SK-N-SH treated with all-trans-retinoic acid at 6 μM for 48 hours (cell line): ENCODE measurements around the gene KCTD17.

Experiments
- ARNTL ChIP-seq: fragments of 450-650 bp; formaldehyde crosslinking; IDR thresholded peaks from 2 replicates; pipeline ENCODE4 v1.5.0; 2020; ENCODE audit warnings: low read depth, mild to moderate bottlenecking, moderate library complexity, borderline replicate concordance
- BACH2 ChIP-seq: fragments of 250-450 bp; sonication (Bioruptor Pico); IDR thresholded peaks from 2 replicates; pipeline ENCODE4 v1.9.0; 2021; ENCODE audit warnings: mild to moderate bottlenecking, borderline replicate concordance
- CSDC2 ChIP-seq: fragments of 250-450 bp; sonication (Bioruptor Pico); IDR thresholded peaks from 2 replicates; pipeline ENCODE4 v1.5.0; 2020; ENCODE audit warnings: mild to moderate bottlenecking, moderate library complexity
- ESRRG ChIP-seq: fragments of 250-450 bp; sonication (Bioruptor Pico); IDR thresholded peaks from 2 replicates; pipeline ENCODE4 v1.6.1; 2021; ENCODE audit warnings: mild to moderate bottlenecking
- GLIS3 ChIP-seq: fragments of 250-450 bp; sonication (Bioruptor Pico); IDR thresholded peaks from 2 replicates; pipeline ENCODE4 v1.5.0; 2020; ENCODE audit warnings: mild to moderate bottlenecking, moderate library complexity
- PPARA ChIP-seq: fragments of 250-450 bp; sonication (Bioruptor Pico); IDR thresholded peaks from 2 replicates; pipeline ENCODE4 v1.5.0; 2020; ENCODE audit warnings: mild to moderate bottlenecking, borderline replicate concordance
- RARB ChIP-seq: fragments of 250-450 bp; sonication (Bioruptor Pico); IDR thresholded peaks from 2 replicates; pipeline ENCODE4 v1.8.0; 2021; ENCODE audit warnings: mild to moderate bottlenecking, moderate library complexity
- SNAI2 ChIP-seq: fragments of 250-450 bp; sonication (Bioruptor Pico); IDR thresholded peaks from 2 replicates; pipeline ENCODE4 v1.5.0; 2020; ENCODE audit warnings: mild to moderate bottlenecking, moderate library complexity
- TOX ChIP-seq: fragments of 250-450 bp; sonication (Bioruptor Pico); IDR thresholded peaks from 2 replicates; pipeline ENCODE4 v1.8.0; 2021; ENCODE audit warnings: mild to moderate bottlenecking, moderate library complexity, borderline replicate concordance
- ZFP3 ChIP-seq: fragments of 250-450 bp; sonication (Bioruptor Pico); IDR thresholded peaks from 2 replicates; pipeline ENCODE4 v1.5.0; 2020; ENCODE audit warnings: mild to moderate bottlenecking, moderate library complexity
- ZFP30 ChIP-seq: fragments of 450-650 bp; formaldehyde crosslinking; IDR thresholded peaks from 2 replicates; pipeline ENCODE4 v1.5.0; 2022; ENCODE audit warnings: mild to moderate bottlenecking, moderate library complexity
- ZNF70 ChIP-seq: fragments of 450-650 bp; formaldehyde crosslinking; IDR thresholded peaks from 2 replicates; pipeline ENCODE4 v1.5.0; 2020; ENCODE audit warnings: mild to moderate bottlenecking, moderate library complexity
- TF ChIP-seq, protein P1 (sequence below): fragments of 250-450 bp; sonication (Bioruptor Pico); IDR thresholded peaks from 2 replicates; pipeline ENCODE4 v1.8.0; 2020; ENCODE audit warnings: mild to moderate bottlenecking, moderate library complexity, borderline replicate concordance
- TF ChIP-seq, protein P2 (sequence below): fragments of 250-450 bp; sonication (Bioruptor Pico); IDR thresholded peaks from 2 replicates; pipeline ENCODE4 v1.5.1; 2020; ENCODE audit warnings: low read depth, mild to moderate bottlenecking, moderate library complexity

DNA sequence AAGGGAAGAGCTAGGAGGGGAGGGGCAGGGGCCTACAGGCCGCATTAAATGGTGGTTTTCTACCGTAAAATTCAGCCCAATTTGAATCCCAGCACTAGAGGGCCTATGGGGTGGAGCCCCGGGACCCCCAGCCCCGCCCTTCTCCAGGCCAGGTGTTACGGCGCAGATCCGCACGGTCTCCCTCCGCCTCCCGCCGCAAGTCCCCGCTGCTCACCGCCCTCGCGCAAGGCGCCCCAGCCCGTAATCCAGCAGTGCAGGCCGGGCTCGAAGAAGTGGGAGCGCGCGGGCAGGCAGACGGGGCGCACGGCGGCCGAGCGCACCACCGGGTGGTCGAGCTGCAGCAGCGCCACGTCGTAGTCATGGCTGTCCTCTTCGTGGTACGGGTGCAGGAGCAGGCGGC, 17.3 kb downstream of the KCTD17 start:
- no peak for TF ChIP-seq ARNTL
- TF ChIP-seq ZFP30 (CRISPR knock-in tag), result no peak
- TF ChIP-seq, protein P1, sequence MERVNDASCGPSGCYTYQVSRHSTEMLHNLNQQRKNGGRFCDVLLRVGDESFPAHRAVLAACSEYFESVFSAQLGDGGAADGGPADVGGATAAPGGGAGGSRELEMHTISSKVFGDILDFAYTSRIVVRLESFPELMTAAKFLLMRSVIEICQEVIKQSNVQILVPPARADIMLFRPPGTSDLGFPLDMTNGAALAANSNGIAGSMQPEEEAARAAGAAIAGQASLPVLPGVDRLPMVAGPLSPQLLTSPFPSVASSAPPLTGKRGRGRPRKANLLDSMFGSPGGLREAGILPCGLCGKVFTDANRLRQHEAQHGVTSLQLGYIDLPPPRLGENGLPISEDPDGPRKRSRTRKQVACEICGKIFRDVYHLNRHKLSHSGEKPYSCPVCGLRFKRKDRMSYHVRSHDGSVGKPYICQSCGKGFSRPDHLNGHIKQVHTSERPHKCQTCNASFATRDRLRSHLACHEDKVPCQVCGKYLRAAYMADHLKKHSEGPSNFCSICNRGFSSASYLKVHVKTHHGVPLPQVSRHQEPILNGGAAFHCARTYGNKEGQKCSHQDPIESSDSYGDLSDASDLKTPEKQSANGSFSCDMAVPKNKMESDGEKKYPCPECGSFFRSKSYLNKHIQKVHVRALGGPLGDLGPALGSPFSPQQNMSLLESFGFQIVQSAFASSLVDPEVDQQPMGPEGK (CRISPR knock-in tag), result no peak
- TF ChIP-seq TOX, result no peak
- TF ChIP-seq RARB (CRISPR knock-in tag), result no peak
- no peak for TF ChIP-seq GLIS3 (CRISPR knock-in tag)
- no peak for TF ChIP-seq SNAI2
- no peak for TF ChIP-seq ZNF70 (CRISPR knock-in tag)
- no peak for TF ChIP-seq ESRRG (CRISPR knock-in tag)
- no peak for TF ChIP-seq BACH2 (CRISPR knock-in tag)
- TF ChIP-seq, protein P2, sequence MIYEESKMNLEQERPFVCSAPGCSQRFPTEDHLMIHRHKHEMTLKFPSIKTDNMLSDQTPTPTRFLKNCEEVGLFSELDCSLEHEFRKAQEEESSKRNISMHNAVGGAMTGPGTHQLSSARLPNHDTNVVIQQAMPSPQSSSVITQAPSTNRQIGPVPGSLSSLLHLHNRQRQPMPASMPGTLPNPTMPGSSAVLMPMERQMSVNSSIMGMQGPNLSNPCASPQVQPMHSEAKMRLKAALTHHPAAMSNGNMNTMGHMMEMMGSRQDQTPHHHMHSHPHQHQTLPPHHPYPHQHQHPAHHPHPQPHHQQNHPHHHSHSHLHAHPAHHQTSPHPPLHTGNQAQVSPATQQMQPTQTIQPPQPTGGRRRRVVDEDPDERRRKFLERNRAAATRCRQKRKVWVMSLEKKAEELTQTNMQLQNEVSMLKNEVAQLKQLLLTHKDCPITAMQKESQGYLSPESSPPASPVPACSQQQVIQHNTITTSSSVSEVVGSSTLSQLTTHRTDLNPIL (CRISPR knock-in tag), result no peak
- TF ChIP-seq ZFP3 (CRISPR knock-in tag), result no peak
- TF ChIP-seq CSDC2 (CRISPR knock-in tag), result no peak
- TF ChIP-seq PPARA (CRISPR knock-in tag), result no peak
